SJSA1 (cell line): ENCODE results near the gene KCNE5. TPM values are rescaled to one million over a fixed set of nuclear protein-coding genes. Genes with fewer than 3 reads are reported as not detected.
"Not testable (repeated sequence)": the region's sequence is repeated elsewhere in the genome, so short reads cannot be mapped to it uniquely, and the experiment has no call there.

ENCODE experiments used
- DNase-seq, 2 experiments: peaks; one replicate each; pipeline ENCODE4 v3.0.0-alpha.2; 2015 to 2020; ENCODE audit warnings: low spot score in 2 of 2, low read depth in 1 of 2
- H3K27ac ChIP-seq: fragments of 250-450 bp; sonication (Bioruptor Pico); 2 replicates; pipeline ENCODE4 v1.5.1; 2020; ENCODE audit warnings: mild to moderate bottlenecking, moderate library complexity
- H3K27me3 ChIP-seq: fragments of 250-450 bp; sonication (Bioruptor Pico); replicated peaks from 2 replicates; pipeline ENCODE4 v1.5.1; 2020; ENCODE audit warnings: mild to moderate bottlenecking, moderate library complexity
- H3K36me3 ChIP-seq: fragments of 250-450 bp; sonication (Bioruptor Pico); 2 replicates; pipeline ENCODE4 v1.5.1; 2020; ENCODE audit warnings: mild to moderate bottlenecking
- H3K4me1 ChIP-seq: fragments of 250-450 bp; sonication (Bioruptor Pico); replicated peaks from 2 replicates; pipeline ENCODE4 v1.6.1; 2021; ENCODE audit warnings: mild to moderate bottlenecking
- H3K4me3 ChIP-seq: fragments of 250-450 bp; sonication (Bioruptor Pico); 2 replicates; pipeline ENCODE4 v1.5.1; 2020; ENCODE audit warnings: mild to moderate bottlenecking
- H3K9me3 ChIP-seq: fragments of 250-450 bp; sonication (Bioruptor Pico); replicated peaks from 2 replicates; pipeline ENCODE4 v1.5.1; 2020; ENCODE audit warnings: mild to moderate bottlenecking
- total RNA-seq: library from RNA; depleted of rRNA; stranded (reverse); fragments of >200 nt; shearing (Covaris generic); gene quantifications from 2 replicates; pipeline ENCODE4 v1.2.3, GENCODE V29; 2014; rRNA removed

KCNE5 gene
- total RNA-seq, 1 experiment from 2014 or later, result not detected

- Histone ChIP-seq H3K4me3 (no peak overlapping the region), H3K27me3 (no peaks in the 10 kb centered on the region), H3K4me1 (no peaks in the 10 kb centered on the region), H3K27ac (no peak overlapping the region), H3K9me3 (no peaks in the 10 kb centered on the region), H3K36me3 (no peaks in the 10 kb centered on the region)
- no peak for DNase-seq
Observed at GRCh38 chrX:109577055-109577454, 47.9 kb downstream of the KCNE5 start.

DNA sequence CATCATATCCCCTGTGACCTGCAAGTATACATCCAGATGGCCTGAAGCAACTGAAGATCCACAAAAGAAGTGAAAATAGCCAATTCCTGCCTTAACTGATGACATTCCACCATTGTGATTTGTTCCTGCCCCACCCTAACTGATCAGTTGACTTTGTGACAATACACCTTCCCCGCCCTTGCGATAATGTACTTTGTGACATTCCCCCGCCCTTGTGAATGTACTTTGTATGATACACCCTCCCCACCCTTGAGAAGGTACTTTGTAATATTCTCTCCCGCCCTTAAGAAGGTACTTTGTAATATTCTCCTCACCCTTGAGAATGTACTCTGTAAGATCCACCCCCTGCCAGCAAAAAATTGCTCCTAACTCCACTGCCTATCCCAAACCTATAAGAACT, 48.9 kb downstream of the KCNE5 start:
- not testable (repeated sequence) for H3K27me3 ChIP-seq, H3K27ac ChIP-seq, H3K4me1 ChIP-seq, H3K4me3 ChIP-seq, DNase-seq, H3K9me3 ChIP-seq, H3K36me3 ChIP-seq

Other genes with a start within 250 kb of the KCNE5 start
- gene GUCY2F, start 143.1 kb downstream of the KCNE5 start, total RNA-seq, result not detected in 2 replicates
- gene NXT2, start 88.3 kb downstream of the KCNE5 start, total RNA-seq, result 11.5 and 20.1 TPM in 2 replicates
- 69.7 and 72.4 TPM in 2 replicates for gene ACSL4, start 108.1 kb upstream of the KCNE5 start, total RNA-seq